ENCODE measurements around the gene EIF4H. TPM values are rescaled to one million over a fixed set of nuclear protein-coding genes. Genes with fewer than 3 reads are reported as not detected.
"Not testable (repeated sequence)": the region's sequence is repeated elsewhere in the genome, so short reads cannot be mapped to it uniquely, and the experiment has no call there.

EIF4H gene
- total and polyA plus RNA-seq, 12 donors: 76.2 to 239 (median 191) TPM

GRCh38 chr7:74164985-74165456 is 9.1 kb upstream of the EIF4H start:
- Histone ChIP-seq H3K9me3 (no peaks in the 10 kb centered on the region), H3K27ac (no peak overlapping the region), H3K4me1 (peaks cover 0 to 5% (median 0%) of the 10 kb centered on the region in 9 donors), H3K27me3 (no peaks in the 10 kb centered on the region), H3K4me3 (no peak overlapping the region), H3K36me3 (no peaks in the 10 kb centered on the region)
- 44 to 45% methylated on average over 7 of the region's 7 CpGs for WGBS, 2 donors
- DNase-seq: no peak
- ATAC-seq: no peak
- TF ChIP-seq CTCF (IDR thresholded peaks at IDR 0.05): peak in 7 of 9 donors; percentile 6 to 34 (median 20)
- intact Hi-C loops (cut with DNase I): no loop called here

GRCh38 chr7:74165867-74166593 is 8.1 kb upstream of the EIF4H start:
- no peak for TF ChIP-seq CTCF (IDR thresholded peaks at IDR 0.05)
- no peak for DNase-seq
- WGBS, 2 donors: 96 to 97% methylated on average over 15 of the region's 15 CpGs

GRCh38 chr7:74167324-74167723 is 6.8 kb upstream of the EIF4H start:
- H3K27ac ChIP-seq; H3K36me3 ChIP-seq; H3K4me3 ChIP-seq; DNase-seq; H3K27me3 ChIP-seq; intact Hi-C loops (cut with DNase I); H3K4me1 ChIP-seq; H3K9me3 ChIP-seq: not testable (repeated sequence)
- WGBS, 2 donors: 77 to 85% methylated on average over 6 of the region's 6 CpGs
- peak in 4 of 8 donors; percentile 49 to 74 (median 60) for ATAC-seq

More at GRCh38 chr7:74165867-74166593, 8.1 kb upstream of the EIF4H start:
- H3K4me3 ChIP-seq: no peak overlapping the region
- intact Hi-C loops (cut with DNase I): no loop called here
- no peak overlapping the region for H3K27ac ChIP-seq
- ATAC-seq: no peak
- H3K4me1 ChIP-seq: peaks cover 0 to 5% (median 0%) of the 10 kb centered on the region in 9 donors
- H3K36me3 ChIP-seq: no peaks in the 10 kb centered on the region
- no peaks in the 10 kb centered on the region for H3K9me3 ChIP-seq
- H3K27me3 ChIP-seq: no peaks in the 10 kb centered on the region

GRCh38 chr7:74173074-74173473 is 1.1 kb upstream of the EIF4H start:
- DNase-seq: no peak
- Histone ChIP-seq H3K9me3 (no peaks in the 10 kb centered on the region), H3K27ac (peak overlapping the region in 6 of 10 donors; percentile 88 to 96 (median 95)), H3K4me1 (peaks cover 12 to 41% (median 37%) of the 10 kb centered on the region in 9 donors), H3K4me3 (peak overlapping the region in 7 of 10 donors; percentile 80 to 99 (median 97)), H3K27me3 (no peaks in the 10 kb centered on the region), H3K36me3 (peaks cover 0 to 20% (median 7%) of the 10 kb centered on the region in 9 donors)
- 66 to 74% methylated on average over 14 of the region's 14 CpGs for WGBS, 2 donors
- no peak for ATAC-seq
- no peak for TF ChIP-seq CTCF (IDR thresholded peaks at IDR 0.05)
- intact Hi-C loops (cut with DNase I): loop anchor here in 4 of 10 donors (5.0 to 10.0 kb wide), 4 partner anchors 79 to 308 kb away; partner anchors contain the start of genes RFC2 (in 1 of the 4) and TMEM270 (in 1 of the 4)
